D341Med (cell line): Measurements from ENCODE around the gene BAMBI.

ENCODE experiments used
- DNase-seq: peaks from one replicate; pipeline ENCODE4 v3.0.0; 2012; ENCODE audit warnings: low spot score

The BAMBI gene

DNA sequence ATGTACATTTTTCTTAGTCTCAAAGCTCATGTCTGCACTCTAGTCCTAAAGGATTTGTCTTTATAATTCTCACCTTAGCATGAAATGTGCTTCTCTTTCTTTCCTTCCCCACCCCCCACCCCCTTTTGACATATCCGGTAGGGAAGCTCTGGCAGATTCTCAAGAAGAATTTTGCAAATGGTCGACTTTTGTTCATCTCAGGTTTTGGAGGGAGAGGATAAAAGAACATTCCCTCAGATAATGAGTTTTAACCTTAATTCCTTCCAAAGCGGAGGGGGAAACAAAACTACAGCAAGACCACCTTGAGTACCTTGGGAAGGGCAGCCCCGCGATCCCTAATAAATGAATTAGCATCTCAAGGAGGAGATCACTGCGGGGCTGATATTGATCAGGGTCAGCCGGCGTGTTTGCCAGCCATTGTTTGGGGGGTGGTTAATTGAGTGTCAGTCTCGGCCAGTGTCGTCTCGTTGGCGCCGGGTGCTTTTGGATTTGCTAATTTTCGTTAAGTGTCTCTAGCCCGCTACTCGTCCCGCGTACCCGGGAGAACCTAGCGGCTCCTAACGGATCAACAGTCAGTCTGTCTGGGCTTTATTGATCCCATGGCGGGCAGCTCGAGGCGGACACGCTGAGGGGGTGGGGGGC lies 874 bp upstream of the BAMBI start:
- peak; percentile 61 for DNase-seq

DNA sequence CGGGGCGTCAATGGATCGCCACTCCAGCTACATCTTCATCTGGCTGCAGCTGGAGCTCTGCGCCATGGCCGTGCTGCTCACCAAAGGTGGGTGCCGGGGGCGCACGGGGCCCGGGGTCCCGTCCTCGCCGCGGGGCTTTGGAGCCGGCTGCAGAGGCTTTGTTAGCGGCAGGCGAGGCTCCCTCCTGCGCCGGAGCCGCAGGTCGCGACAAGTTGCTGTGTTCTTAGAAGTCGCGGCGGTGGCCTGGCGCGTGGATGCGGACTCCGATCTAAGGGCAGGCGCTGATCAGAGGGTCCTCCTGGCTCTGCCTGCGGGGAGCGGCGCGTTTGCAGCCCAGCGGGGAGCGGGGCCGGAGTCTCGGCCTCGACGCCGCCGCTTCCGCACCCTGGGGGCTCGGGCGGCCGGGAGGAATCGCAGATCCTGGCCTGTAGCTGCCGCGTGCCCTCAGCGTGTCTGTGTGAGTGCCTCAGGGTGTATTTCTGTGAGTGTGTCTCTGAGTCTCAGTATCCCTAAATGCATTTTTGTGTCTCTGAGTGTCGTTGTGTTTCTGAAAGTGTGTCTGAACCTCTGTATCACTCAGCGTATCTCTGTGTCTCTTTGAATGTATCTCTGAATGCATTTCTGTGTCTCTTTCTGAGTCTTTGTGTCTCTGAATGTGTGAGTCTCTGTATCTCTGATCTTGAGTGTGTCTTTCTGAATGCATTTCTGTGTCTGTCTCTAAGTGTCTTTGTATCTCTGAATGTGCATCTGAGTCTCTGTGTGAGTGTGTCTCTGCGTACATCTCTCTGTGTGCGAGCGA lies 766 bp downstream of the BAMBI start:
- peak; percentile 55 for DNase-seq

DNA sequence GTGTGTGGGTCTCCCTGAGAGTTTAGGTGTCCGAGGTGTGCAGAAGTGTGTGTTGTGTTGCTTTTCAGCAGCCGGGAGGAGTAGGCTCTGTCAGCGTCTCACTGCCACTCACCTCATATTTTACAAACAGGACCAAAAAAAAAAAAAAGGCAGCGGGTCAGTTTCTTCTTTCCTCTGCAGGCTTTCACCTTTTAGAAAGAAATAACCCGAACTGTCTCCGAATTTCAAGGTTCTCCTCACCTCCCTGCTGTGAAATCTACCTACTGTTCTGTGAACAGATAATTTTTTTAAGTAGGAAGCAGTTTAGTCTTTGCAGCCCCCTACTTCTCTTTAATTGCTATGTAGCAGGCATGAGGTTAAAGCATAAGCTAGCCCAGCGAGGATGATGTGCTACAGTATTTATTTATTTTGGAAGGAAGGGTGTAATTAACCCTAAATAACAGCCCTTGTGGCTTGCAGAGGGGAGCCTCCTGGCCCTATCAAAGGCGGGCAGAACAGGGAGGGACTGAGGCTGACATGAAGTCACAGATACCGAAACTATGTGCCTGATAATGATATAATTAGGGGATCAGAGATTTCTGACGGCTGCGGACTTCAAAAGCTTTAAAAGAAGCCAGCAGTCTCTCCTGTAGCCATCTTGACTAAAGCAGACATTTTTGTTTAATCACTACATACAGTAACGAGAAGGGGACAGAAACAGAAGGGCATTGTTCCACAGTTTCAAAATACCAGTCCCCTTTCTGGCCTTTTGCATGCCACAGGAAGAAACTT lies 1.6 kb downstream of the BAMBI start:
- DNase-seq = peak; percentile 45

DNA sequence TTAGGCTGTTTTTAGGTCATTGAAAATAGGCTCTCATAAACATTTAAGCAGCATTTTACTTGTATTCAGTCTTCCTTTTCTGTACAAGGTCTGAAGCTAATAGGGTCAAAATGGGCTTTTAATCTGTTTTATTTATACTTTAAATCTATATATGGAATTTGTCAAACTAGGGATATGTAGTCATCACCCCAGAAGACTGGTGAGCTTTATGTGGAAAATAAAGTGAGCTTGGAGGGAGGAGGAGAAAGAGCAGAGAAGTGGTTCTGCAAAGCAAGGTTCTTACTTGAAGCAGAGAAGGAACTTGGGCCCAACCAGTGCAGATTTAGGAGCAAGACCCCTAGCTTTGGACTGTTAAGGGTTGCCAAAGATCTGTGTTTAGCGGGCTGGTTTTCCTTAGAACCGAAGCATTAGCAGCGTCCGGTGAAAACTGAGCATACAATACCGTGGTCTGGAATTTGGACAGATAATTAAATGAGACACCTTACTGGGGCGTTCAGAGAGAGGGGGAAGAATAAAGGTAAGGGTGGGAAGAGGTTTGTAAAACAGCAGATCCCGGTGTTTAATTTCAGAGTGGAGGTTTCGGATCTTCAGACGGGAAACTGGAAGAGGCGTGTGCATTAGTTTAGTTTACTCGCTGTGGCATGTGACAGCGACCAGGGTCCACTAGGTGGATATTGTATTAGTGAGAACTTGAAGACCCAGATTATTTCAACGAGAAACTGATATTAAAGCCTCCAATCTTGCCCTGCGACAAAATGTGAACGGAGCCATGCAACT lies 2.4 kb downstream of the BAMBI start:
- no peak for DNase-seq

DNA sequence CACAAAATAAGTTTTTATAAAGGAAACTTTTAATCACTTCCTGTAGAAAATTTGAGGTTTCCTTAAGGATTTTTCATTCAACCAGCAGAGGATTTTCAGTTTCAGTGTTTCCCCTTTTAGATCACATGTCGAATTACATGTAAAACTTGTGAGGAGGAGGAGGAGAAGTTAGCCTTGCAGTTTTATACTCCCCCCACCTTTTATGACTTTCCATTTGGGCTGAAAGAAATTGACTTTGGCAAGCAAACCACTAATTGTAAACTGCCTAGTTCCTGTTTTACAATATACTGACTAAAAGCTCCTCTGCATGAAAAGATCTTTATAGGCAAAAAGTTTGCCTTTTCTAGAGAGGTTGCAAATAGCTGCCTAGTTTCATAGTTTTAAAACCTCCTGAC lies 3.0 kb downstream of the BAMBI start:
- no peak for DNase-seq

DNA sequence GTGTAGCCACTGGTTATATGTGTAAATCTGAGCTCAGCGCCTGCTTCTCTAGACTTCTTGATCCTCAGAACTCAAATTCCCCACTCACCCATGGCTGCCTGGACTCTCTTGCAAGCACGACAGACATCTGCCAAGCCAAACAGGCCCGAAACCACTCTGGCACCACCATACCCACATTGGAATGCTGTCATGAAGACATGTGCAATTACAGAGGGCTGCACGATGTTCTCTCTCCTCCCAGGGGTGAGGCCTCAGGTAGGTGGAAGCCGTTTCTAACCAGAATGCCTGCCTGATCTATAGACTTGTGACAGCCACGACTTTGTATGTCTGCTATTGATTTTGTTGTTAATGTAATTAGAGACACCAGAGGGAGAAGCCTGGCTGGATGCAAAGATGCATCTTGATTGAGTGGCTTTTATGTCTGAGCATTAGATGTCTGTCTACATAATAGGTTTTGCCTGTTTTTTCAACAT lies 4.0 kb downstream of the BAMBI start:
- no peak for DNase-seq

DNA sequence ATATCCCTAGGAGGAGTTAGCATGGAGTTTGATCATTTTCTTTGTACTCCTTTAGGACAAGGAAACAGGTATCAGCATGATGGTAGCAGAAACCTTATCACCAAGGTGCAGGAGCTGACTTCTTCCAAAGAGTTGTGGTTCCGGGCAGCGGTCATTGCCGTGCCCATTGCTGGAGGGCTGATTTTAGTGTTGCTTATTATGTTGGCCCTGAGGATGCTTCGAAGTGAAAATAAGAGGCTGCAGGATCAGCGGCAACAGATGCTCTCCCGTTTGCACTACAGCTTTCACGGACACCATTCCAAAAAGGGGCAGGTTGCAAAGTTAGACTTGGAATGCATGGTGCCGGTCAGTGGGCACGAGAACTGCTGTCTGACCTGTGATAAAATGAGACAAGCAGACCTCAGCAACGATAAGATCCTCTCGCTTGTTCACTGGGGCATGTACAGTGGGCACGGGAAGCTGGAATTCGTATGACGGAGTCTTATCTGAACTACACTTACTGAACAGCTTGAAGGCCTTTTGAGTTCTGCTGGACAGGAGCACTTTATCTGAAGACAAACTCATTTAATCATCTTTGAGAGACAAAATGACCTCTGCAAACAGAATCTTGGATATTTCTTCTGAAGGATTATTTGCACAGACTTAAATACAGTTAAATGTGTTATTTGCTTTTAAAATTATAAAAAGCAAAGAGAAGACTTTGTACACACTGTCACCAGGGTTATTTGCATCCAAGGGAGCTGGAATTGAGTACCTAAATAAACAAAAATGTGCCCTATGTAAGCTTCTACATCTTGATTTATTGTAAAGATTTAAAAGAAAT lies 4.8 kb downstream of the BAMBI start:
- DNase-seq = no peak

DNA sequence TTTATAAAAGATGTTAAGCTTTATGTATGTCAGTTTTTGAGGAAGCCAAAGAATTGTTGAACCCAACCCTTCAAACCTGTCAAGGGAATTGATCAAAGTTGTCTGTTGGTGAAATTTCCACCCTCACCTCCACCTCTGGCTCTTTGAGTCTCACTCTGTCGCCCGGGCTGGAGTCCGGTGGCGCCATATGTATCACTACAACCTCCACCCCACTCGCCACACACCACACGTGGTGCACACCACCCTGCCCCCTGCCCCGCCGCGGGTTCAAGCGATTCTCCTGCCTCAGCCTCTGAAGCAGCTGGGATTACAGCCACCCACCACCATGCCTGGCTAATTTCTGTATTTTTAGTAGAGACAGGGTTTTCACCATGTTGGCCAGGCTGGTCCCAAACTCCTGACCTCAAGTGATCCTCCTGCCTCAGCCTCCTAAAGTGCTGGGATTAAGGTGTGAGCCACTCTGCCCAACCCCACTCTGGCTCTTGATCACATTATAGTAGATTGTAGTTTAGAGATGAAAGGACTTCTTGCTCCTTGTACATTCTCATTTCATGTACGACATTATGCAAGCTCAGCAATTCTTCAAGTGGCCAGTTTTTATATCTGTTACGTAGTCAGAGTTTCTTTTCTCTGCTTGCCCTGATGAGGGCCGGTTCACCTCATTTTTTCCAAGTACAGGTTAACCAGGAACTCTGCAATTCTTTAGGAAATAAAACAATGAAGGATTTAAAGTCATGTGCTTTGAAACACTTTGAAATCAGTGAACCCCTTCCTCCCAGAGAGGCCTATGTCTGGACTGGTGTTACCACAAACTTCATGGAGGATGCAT lies 7.0 kb downstream of the BAMBI start:
- DNase-seq = no peak

DNA sequence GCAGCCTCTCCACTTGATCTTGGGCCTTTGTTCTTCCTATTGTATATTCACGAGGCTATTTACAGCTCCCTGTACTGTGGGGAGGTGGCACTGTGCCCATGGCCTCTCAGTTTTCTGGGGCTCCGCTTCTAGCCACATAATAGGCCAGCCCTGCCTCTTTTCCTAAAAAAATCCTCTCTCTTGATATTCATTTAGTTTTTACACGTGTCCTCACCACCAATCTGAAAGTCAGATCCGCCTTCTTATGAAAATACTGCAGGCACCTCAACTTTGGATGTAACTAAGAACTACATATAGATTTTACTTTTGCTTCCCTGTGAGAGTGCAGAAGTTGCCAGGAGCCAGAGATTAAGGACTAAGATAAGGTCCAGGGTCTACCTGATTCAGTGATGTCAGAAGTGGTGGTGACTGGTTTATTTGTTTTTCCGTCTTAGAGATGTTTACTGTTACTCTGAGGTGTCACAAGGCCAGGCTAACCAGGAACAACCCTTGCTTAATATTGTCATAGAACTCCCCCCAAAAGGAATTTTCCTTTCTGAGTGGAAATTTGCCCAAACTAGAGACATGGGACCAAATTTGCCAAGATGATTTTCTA lies 7.8 kb downstream of the BAMBI start:
- DNase-seq = no peak

DNA sequence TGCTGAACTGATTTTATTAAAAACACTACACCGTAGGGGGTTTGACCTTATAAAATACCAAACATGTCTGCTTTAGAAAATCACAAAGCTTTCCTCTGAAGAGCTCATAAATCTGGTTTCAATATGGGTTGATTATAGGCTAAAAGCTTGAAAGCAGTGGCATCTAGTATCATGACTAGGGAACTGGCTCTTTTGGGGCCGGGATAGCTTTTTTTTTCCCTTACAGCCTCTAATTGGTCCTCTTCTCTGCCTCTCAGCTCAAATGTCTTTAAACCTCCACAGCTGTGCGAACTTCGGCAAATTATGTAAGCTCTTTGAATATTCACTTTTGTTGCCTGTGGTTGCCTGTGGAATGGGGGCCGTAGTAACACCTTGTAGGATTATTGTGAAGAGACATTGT lies 8.4 kb downstream of the BAMBI start:
- no peak for DNase-seq

DNA sequence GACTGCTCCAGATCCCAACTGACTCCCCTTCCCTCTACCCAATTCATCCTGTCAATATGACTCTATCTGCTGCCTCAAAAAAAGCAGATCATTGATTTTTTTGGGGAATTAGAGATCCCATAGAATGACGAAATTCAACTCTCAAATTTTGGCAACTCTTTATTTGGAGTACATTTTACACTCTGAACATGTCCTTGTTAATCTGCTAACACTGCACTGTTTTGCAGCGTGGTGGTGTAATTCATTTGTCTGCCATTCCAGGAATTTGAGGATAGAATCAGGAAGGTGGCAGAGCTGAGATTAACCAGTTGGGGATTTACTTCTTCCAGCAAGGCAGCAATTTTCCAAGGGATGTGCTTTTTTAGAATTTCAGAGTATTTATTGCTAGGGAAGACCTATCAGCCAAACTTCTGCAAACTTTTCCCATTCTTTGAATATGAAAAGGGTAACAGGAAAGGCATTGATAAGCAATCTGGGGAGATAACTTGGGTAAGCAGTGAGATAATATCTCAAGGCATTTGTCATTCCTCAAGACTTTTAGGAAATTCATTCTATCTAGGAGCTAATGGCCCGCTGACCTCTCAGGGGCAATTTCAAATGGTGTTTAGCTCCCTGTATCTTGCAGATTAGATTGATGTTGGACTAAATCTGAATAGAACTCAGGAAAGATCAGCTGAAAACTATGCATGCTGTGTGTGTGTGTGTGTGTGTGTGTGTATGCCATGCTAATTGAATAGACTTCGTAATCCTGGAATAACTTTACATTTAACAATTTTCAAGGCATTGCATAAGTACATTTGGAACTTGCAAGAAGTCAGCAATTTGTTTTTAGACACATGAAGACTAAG lies 9.7 kb downstream of the BAMBI start:
- DNase-seq = no peak

DNA sequence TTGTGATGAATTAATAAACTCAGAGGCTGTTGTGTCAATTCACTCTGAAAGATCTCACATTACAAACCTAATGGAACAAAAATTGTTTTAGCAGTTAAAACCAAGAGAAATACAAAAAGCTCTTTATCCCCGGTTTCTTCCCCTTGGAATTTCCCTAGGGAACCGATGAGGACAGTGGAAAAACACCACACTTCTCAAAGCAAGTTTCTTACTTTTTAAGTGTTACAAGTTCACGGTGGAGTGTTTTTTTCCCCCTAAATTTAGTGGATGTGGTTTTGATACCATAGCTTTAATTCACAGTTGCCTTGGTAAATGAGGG lies 10.3 kb downstream of the BAMBI start:
- no peak for DNase-seq

DNA sequence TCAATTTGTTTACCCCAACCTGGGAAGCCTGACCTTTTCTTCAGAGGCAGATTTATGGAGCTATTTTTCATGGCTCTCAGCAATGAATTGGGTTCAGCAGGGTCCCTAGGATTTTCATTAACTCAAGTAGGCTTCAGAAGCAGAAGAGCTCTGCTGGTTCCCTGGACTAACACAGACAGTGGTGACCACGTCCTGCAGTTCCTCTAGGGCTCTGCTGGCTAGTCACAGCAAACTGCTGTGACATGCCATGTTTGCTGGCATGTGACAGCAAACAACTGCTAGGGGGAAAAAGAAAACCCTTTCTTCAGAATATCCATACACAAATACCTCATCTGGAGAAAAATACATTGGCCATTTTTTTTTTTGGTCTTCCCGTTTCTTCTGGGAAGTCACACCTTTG lies 13.2 kb downstream of the BAMBI start:
- DNase-seq = no peak

DNA sequence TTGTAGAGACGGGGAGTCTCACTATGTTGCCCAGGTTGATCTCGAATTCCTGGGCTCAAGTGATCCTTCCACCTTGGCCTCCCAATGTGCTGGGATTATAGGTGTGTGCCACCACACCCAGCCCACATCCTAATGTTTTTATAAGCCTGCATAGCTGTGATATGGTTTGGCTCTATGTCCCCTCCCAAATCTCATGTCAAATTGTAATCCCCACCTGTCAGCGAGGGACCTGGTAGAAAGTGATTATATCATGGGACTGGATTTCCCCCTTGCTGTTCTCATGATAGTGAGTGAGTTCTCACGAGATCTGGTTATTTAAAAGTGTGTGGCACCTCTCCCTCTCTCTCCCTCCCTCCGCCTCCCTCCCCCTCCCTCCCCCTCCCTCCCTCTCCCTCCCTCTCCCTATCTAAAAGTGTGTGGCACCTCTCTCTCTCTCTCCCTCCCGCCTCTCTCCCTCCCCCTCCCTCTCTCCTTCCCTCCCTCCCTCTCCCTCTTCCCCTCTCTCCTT lies 13.9 kb downstream of the BAMBI start:
- no peak for DNase-seq

DNA sequence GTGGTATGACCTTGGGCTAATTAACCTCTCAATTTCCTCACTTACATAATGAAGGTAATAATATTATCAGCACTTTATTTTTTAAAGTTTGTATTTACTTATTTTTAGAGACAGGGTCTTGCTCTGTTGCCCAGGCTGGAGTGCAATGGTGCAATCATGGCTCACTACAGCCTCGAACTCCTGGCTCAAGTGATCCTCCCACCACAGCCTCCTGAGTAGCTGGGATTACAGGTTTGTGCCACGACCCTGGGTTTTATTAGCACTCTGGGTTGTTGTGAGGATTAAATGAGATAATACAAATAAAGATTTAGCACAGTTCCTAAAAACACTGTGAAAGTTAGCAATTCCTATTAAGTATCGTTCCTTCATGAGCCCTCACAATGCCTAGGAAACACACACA lies 14.7 kb downstream of the BAMBI start:
- DNase-seq = no peak

DNA sequence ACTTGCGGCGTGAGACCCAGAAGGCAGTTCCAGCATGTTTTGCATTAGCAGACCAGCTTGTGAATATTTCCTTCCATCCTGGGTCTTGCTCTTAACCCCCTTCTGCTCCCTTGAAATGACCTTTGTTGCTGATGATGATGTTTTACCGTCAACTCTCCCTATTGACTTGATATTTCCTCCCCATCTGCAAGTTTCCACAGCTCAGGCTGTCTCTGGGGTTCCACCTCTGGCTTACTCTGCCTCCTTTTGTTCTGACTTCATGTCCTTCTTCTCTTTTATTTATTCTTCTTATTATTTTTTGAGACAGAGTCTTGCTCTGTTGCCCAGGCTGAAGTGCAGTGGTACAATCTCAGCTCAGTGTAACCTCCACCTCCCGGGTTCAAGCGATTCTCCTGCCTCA lies 17.2 kb downstream of the BAMBI start:
- no peak for DNase-seq

DNA sequence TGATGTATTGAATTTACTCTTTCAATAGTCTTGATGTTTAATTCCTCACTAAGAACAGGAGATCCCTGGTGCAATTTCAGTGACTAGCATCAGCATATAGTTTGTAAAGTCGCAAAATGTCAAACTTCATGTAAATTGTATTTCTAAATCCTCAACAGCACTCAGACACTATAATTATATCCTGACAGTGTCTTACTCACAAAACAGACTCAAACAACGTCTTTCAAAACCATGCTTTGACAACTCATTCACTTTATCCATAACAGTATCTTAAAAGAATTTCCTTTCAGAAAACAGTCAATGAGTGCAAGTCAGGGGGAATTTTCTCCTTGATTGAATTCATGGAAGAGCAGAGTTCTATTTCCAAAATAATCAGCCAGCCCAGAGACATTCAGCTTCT lies 20.8 kb downstream of the BAMBI start:
- DNase-seq = no peak

DNA sequence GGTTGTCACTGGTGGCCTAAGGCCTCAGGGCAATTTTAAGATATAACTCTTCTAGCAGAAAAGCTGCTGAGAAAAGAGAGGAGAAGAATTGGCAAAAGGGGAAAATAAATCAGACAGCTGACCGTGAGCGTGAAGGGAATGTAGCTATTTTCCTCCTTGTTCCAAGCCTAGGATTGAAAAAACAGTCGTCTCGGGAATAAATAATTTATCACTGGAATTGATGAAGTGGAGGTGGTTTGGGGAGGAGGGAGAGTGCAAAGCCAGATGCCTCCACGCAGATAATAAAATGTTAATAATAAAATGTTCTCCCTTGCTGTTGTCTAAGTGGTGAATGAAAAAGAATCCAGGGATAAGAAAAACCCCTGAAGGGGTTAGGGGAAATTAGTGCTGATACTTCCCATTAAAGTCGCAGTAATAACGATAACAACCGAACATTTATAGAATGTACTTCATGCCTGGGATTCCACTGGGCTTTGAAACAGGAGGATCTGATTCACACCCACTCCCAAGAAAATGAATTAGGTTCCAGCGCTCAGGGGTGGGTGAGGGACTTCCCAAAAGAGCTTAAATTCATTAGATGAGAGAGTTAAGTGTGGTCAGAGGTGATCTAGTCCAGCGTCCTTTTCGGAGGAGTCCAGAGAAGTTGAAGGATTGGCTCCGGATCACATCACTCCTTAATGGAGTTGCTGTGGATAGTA lies 27.3 kb downstream of the BAMBI start:
- no peak for DNase-seq
